Posterior cingulate gyrus (tissue), 11 donors: ENCODE data around the gene XK.

ENCODE experiments used
- DNase-seq, 10 donors: peaks; one replicate each; pipeline versions ENCODE4 v3.0.0 to v3.0.0-alpha.2; 2020 to 2021; ENCODE audit warnings: mixed read lengths in 3 of 10
- intact Hi-C: fragments of 100-400 bp; cut with DNase I; formaldehyde crosslinking; loops from one replicate; pipeline ENCODE4 v1.15.1; 2023

XK gene

DNA sequence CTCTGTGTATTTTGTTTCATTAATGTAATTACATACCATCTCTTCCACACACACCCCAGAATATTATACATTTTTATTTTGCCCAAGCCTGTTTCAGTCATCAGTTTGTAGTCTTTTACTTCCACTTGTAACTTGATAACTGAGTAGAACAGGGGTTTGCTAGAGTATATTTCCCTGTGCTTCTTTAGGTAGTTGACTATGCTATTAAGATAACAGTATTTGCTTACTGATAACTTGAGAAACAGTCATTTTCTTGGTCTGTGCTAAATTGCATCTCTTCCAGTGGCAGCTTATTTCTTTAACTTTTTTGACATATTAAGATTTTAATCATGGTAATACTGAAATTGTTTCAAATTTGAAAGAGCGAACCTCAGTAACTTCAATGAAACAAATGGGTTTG lies 7.0 kb upstream of the XK start:
- intact Hi-C loops: no loop called here
- DNase-seq: no peak

GRCh38 chrX:37679230-37679629 lies 6.4 kb upstream of the XK start:
- no peak for DNase-seq
- intact Hi-C loops: no loop called here

GRCh38 chrX:37679888-37680287 lies 5.7 kb upstream of the XK start:
- intact Hi-C loops: no loop called here
- DNase-seq: no peak

GRCh38 chrX:37684426-37684825 lies 1.2 kb upstream of the XK start:
- DNase-seq: no peak
- intact Hi-C loops: no loop called here

DNA sequence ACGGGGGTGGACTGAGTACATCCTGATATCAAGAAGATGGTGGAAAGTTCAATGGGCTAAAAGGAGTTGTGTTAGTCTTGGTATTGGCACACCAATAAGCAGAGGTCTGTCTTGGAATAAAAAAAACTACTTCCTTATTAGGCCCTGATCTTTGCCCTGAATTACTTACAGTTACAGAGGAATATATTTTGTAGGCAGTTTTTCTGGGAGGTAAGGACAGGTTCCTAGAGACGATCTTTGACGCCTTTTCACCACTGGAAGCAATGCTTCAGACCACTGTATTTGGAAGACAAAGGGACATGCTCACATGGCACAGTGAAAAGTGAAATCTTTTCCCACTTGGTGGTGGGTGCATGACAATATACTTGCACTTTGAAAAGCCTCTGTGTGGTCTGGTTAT lies 618 bp upstream of the XK start:
- DNase-seq: no peak
- intact Hi-C loops: no loop called here

DNA sequence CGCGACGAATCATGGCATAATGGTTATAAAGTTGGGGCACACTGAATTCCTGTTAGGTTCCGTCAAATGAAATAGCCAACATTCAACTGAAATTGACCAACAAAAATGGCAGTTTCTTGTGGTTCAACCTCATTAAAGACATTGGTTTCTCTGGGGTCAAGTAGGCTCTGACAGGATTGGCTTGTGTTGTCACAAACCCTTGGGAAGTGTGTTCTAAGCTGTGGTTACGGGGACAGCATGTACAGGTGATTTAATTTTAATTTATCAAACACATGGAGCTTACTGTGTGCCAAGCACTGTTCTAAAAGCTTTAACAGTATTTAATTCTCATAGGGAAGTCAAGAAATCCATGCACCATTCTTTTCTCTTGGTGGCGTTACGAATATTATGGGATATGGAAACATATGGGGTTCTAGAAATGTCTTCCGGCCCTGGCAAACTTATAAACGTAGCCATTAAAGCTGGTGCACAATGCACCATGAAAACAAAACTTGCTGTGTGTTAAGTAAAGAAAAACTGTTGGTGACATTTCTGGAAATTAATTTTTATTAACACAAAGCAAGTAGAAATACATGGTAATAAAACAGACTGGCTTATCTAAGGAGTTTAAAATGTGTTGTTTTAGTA lies 891 bp downstream of the XK start:
- intact Hi-C loops: no loop called here
- no peak for DNase-seq

DNA sequence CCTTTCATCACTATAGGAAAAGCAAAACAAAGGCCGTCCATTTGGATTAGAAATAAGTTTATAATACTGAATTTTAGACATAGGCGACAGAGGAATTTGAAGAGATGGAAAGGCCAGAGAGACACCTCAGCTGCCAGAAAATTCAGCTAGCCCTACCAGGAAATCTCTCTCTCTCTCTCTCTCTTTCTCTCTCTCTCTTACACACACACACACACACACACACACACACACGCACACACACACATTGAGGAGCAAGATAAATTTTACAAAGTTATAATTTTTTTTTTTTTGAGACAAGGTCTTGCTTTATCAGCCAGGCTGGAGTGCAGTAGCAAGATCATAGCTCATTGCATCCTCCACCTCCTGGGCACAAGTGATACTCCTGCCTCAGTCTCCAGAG lies 1.4 kb downstream of the XK start:
- intact Hi-C loops: no loop called here
- DNase-seq: no peak

- DNase-seq: no peak
- intact Hi-C loops: no loop called here
These were observed 4.5 kb downstream of the XK start for GRCh38 chrX:37690119-37690518.

GRCh38 chrX:37692918-37693317 lies 7.3 kb downstream of the XK start:
- intact Hi-C loops: no loop called here
- DNase-seq: no peak

DNA sequence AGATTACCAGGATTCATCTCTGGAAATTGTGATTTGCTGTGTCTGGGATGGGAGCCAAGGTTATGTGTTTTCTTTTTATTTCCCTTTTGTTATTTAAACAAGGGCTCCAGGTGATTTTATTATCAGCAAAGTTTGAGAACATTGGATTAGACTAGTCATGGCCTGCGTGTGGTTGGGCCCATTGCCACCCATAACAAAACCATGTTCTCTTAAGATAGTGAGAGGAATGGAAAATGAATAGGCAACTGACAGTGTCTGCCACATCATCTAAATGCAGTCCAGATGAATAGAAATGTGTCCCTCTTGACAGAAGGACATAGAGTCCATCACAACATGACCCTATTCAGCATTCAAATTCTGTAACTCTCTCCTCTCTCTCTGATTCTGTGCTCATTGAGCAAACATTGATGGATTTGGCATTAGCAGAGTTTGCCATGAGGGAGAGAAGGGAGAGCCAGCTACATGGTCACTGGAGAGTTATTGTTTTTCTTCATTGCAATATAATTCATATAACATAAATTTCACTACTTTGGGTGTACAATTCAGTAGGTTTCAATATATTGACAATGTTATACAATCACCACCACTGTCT lies 11.7 kb downstream of the XK start:
- no peak for DNase-seq
- intact Hi-C loops: no loop called here

GRCh38 chrX:37701588-37701987 lies 16.0 kb downstream of the XK start:
- no peak for DNase-seq
- intact Hi-C loops: no loop called here

DNA sequence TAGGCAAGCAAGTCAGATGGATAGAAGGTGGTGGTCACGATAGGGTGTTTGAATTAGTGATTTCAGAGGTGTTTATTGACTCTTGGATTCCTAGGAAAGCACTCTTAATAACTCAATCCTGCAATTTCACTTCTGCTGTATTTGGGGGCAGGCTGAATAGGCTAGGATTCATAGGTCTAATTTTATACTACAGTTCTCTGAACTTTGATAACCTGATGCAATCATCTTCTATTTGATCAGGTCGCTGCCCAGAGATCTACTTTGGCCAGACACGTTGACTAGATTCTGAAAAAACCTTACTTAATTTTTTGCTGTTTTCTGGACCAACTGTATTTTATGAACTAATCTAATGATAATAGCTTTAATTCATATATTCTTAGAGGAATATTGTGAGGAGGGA lies 26.4 kb downstream of the XK start:
- DNase-seq: no peak
- intact Hi-C loops: no loop called here

DNA sequence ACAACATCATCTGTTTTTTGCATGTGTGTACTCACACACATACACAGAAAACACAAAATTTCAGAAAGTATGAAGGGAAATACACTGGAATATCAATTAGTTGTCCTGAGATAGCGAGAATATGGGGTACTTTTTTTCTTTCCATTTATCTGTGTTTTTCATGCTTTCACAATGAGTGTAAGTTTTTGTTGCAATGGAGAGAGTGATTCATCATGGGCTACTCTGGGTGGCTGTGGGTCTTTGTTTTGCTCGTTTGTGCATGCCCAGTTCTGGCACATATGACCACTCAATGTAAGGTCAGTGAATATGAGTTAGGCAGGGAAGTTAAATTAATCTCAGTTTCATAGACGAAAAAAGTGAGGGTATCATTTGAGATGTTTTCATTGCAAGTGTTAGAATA lies 26.9 kb downstream of the XK start:
- intact Hi-C loops: no loop called here
- DNase-seq: no peak

DNA sequence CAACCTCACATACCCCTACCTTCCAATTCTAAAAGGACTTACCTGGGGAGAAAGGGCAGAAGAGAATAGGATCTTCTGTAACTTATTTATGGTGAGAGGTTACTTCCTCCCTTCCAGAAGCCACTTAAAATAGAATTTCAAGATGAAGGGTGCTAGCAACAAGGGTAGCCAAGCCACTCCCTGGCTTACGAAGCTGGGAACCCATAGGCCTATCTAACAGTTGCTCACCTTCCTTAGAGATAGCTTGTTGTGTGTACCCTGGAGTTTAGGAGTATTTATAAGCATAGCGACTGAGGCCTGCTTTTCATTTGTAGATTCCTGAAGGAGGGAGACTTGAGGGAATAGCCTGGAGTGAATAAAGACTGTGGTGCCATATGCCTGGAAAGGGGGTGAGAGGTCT lies 28.9 kb downstream of the XK start:
- no peak for DNase-seq
- intact Hi-C loops: no loop called here

GRCh38 chrX:37716602-37717001 lies 31.0 kb downstream of the XK start:
- DNase-seq: no peak
- intact Hi-C loops: no loop called here

GRCh38 chrX:37717708-37718107 lies 32.1 kb downstream of the XK start:
- no peak for DNase-seq
- intact Hi-C loops: no loop called here

DNA sequence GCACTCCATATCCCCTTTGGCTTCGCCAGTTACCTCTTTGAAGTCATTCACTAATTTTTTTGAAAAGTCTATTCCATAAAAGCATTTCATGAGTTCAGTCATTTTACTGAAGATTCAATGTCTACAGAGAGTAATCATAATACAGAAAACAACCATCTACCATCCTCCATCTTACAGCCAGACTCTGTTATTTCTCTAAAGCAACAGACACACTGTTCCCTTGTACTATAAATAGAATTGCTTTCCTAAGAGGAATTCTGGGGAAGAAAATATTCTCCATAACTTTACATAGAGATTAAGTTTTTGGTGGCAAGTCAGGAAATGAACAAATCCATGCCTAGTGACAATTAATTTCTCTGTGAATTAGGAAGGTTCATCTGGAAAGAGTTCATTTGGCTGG lies 37.0 kb downstream of the XK start:
- intact Hi-C loops: no loop called here
- no peak for DNase-seq

GRCh38 chrX:37726346-37726745 lies 40.8 kb downstream of the XK start:
- intact Hi-C loops: no loop called here
- no peak for DNase-seq

DNA sequence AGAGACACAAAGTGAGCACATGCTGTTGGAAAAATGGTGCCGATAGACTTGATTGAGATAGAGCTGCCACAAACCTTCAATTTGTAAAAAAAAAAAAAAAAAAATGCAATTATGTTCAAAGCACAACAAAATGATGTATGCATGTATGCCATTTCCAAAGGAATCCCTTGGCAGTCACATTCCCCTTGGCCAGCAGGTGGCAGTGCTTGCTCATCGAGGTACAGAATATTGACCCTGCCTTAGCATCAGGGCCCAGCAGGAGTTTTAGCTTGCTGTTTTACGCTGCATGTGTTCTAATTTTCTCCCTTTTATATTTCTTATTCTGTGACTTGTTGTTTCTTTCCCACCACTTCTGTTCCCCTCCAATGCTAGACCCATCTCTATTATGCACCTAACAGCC lies 59.8 kb downstream of the XK start:
- peak; percentile 53 to 94 (median 73) for DNase-seq
- intact Hi-C loops: loop anchor here (1.0 to 10.0 kb wide), 3 partner anchors 80 to 579 kb away; partner anchors contain the start of gene RPGR

GRCh38 chrX:37745835-37746217 lies 60.2 kb downstream of the XK start:
- intact Hi-C loops: loop anchor here (1.0 to 10.0 kb wide), 3 partner anchors 79 to 579 kb away; partner anchors contain the start of gene RPGR
- no peak for DNase-seq

- intact Hi-C loops: loop anchor here (5.0 to 10.0 kb wide), 2 partner anchors 421 to 578 kb away; partner anchors contain the start of gene RPGR
- DNase-seq: peak in 1 of 10 donors; percentile 57
These were observed 60.8 kb downstream of the XK start for GRCh38 chrX:37746218-37746941.

- intact Hi-C loops: loop anchor here (5.0 to 10.0 kb wide), 2 partner anchors 420 to 578 kb away; partner anchors contain the start of gene RPGR
- no peak for DNase-seq
These were observed 61.4 kb downstream of the XK start for GRCh38 chrX:37746951-37747350.
